ENCODE data around the gene MAPK11.

Gene MAPK11

GRCh38 chr22:50269970-50270665 lies at the start of gene MAPK11:
Gene MAPK11 (minus strand): TSS chr22:50270380. CDS start chr22:50270292, 88 bp downstream.
- peak; percentile 58 for ATAC-seq

GRCh38 chr22:50319503-50319951 lies 49.3 kb upstream of the MAPK11 start:
- no peak for ATAC-seq

GRCh38 chr22:50318698-50319411 lies 48.7 kb upstream of the MAPK11 start:
- ATAC-seq, result no peak

- no peak for ATAC-seq
These were observed 48.1 kb upstream of the MAPK11 start for GRCh38 chr22:50318356-50318697.

- no peak for ATAC-seq
These were observed 47.5 kb upstream of the MAPK11 start for GRCh38 chr22:50317674-50318073.

- ATAC-seq, result no peak
These were observed 47.0 kb upstream of the MAPK11 start for GRCh38 chr22:50317178-50317577.

GRCh38 chr22:50316114-50317065 lies 46.2 kb upstream of the MAPK11 start:
- ATAC-seq, result no peak

GRCh38 chr22:50315289-50316113 lies 45.3 kb upstream of the MAPK11 start:
- ATAC-seq, result no peak

- peak; percentile 95 to 97 for ATAC-seq
These were observed 44.5 kb upstream of the MAPK11 start for GRCh38 chr22:50314455-50315288.

GRCh38 chr22:50314081-50314454 lies 43.9 kb upstream of the MAPK11 start:
- no peak for ATAC-seq

GRCh38 chr22:50313600-50313999 lies 43.4 kb upstream of the MAPK11 start:
- no peak for ATAC-seq

- ATAC-seq, result no peak
These were observed 42.8 kb upstream of the MAPK11 start for GRCh38 chr22:50313021-50313420.

- ATAC-seq, result no peak
These were observed 42.2 kb upstream of the MAPK11 start for GRCh38 chr22:50312371-50312770.

- ATAC-seq, result no peak
These were observed 41.6 kb upstream of the MAPK11 start for GRCh38 chr22:50311606-50312351.

- no peak for ATAC-seq
These were observed 40.8 kb upstream of the MAPK11 start for GRCh38 chr22:50310949-50311444.

GRCh38 chr22:50310031-50310722 lies 40.0 kb upstream of the MAPK11 start:
- ATAC-seq, result no peak

- ATAC-seq, result no peak
These were observed 39.4 kb upstream of the MAPK11 start for GRCh38 chr22:50309601-50309991.

GRCh38 chr22:50308986-50309600 lies 38.9 kb upstream of the MAPK11 start:
- no peak for ATAC-seq

- ATAC-seq, result no peak
These were observed 38.4 kb upstream of the MAPK11 start for GRCh38 chr22:50308597-50308935.

Data from activated CD4-positive, CD25-positive, alpha-beta regulatory T cell treated with anti-CD3 and anti-CD28 coated beads, Interleukin-2, amount 50 U/mL, for 24 hours (primary cell).